ENCODE measurements around the gene GNG7. TPM values are rescaled to one million over a fixed set of nuclear protein-coding genes. Genes with fewer than 3 reads are reported as not detected.

The GNG7 gene
- total RNA-seq, 1 experiment from 2014 or later, result 0.87 TPM

- peaks cover 10% of the 10 kb centered on the region for H3K36me3 Mint-ChIP-seq (ENCODE audit: insufficient read depth, unreplicated experiment)
- no peak for DNase-seq
- BruUV-seq (replicated peaks), result no TSS peak
- no peak overlapping the region for H3K27ac Mint-ChIP-seq (ENCODE audit: unreplicated experiment)
- no peaks in the 10 kb centered on the region for H3K27me3 Mint-ChIP-seq (ENCODE audit: unreplicated experiment)
- TF ChIP-seq, protein P1, sequence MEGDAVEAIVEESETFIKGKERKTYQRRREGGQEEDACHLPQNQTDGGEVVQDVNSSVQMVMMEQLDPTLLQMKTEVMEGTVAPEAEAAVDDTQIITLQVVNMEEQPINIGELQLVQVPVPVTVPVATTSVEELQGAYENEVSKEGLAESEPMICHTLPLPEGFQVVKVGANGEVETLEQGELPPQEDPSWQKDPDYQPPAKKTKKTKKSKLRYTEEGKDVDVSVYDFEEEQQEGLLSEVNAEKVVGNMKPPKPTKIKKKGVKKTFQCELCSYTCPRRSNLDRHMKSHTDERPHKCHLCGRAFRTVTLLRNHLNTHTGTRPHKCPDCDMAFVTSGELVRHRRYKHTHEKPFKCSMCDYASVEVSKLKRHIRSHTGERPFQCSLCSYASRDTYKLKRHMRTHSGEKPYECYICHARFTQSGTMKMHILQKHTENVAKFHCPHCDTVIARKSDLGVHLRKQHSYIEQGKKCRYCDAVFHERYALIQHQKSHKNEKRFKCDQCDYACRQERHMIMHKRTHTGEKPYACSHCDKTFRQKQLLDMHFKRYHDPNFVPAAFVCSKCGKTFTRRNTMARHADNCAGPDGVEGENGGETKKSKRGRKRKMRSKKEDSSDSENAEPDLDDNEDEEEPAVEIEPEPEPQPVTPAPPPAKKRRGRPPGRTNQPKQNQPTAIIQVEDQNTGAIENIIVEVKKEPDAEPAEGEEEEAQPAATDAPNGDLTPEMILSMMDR (IDR thresholded peaks at IDR 0.05; ENCODE audit: unreplicated experiment), result no peak
- intact Hi-C loops (cut with micrococcal nuclease; ENCODE audit: unreplicated experiment), result no loop called here
- no peak overlapping the region for H3K4me3 Mint-ChIP-seq (ENCODE audit: low read depth, unreplicated experiment)
- H3K9me3 Mint-ChIP-seq (ENCODE audit: low read depth, unreplicated experiment), result no peaks in the 10 kb centered on the region
- CTCF ChIA-PET, result no interaction called here
- peaks cover 21% of the 10 kb centered on the region for H3K4me1 Mint-ChIP-seq (ENCODE audit: low read depth, unreplicated experiment)
Observed at GRCh38 chr19:2492870-2493269, 209.6 kb downstream of the GNG7 start.

GRCh38 chr19:2491130-2491801 lies 211.2 kb downstream of the GNG7 start:
- TF ChIP-seq, protein P1 (IDR thresholded peaks at IDR 0.05; ENCODE audit: unreplicated experiment), result no peak
- Mint-ChIP-seq H3K27ac (ENCODE audit: unreplicated experiment) (no peak overlapping the region), H3K9me3 (ENCODE audit: low read depth, unreplicated experiment) (no peaks in the 10 kb centered on the region), H3K36me3 (ENCODE audit: insufficient read depth, unreplicated experiment) (peaks cover 10% of the 10 kb centered on the region), H3K4me1 (ENCODE audit: low read depth, unreplicated experiment) (peaks cover 20% of the 10 kb centered on the region), H3K27me3 (ENCODE audit: unreplicated experiment) (no peaks in the 10 kb centered on the region), H3K4me3 (ENCODE audit: low read depth, unreplicated experiment) (no peak overlapping the region)
- CTCF ChIA-PET, result interaction anchor here (0.8 kb wide), 1 partner anchor 49 kb away, joined by 3 read pairs; no protein-coding TSS in a partner anchor
- intact Hi-C loops (cut with micrococcal nuclease; ENCODE audit: unreplicated experiment), result no loop called here
- BruUV-seq (replicated peaks), result no TSS peak
- peak; percentile 84 for DNase-seq

- Mint-ChIP-seq H3K9me3 (ENCODE audit: low read depth, unreplicated experiment) (no peaks in the 10 kb centered on the region), H3K27me3 (ENCODE audit: unreplicated experiment) (no peaks in the 10 kb centered on the region), H3K36me3 (ENCODE audit: insufficient read depth, unreplicated experiment) (peaks cover 10% of the 10 kb centered on the region), H3K27ac (ENCODE audit: unreplicated experiment) (no peak overlapping the region), H3K4me3 (ENCODE audit: low read depth, unreplicated experiment) (no peak overlapping the region), H3K4me1 (ENCODE audit: low read depth, unreplicated experiment) (peaks cover 14% of the 10 kb centered on the region)
- CTCF ChIA-PET, result no interaction called here
- TF ChIP-seq, protein P1 (IDR thresholded peaks at IDR 0.05; ENCODE audit: unreplicated experiment), result no peak
- no peak for DNase-seq
- intact Hi-C loops (cut with micrococcal nuclease; ENCODE audit: unreplicated experiment), result no loop called here
- BruUV-seq (replicated peaks), result no TSS peak
Observed at GRCh38 chr19:2490659-2491058, 211.8 kb downstream of the GNG7 start.

DNA sequence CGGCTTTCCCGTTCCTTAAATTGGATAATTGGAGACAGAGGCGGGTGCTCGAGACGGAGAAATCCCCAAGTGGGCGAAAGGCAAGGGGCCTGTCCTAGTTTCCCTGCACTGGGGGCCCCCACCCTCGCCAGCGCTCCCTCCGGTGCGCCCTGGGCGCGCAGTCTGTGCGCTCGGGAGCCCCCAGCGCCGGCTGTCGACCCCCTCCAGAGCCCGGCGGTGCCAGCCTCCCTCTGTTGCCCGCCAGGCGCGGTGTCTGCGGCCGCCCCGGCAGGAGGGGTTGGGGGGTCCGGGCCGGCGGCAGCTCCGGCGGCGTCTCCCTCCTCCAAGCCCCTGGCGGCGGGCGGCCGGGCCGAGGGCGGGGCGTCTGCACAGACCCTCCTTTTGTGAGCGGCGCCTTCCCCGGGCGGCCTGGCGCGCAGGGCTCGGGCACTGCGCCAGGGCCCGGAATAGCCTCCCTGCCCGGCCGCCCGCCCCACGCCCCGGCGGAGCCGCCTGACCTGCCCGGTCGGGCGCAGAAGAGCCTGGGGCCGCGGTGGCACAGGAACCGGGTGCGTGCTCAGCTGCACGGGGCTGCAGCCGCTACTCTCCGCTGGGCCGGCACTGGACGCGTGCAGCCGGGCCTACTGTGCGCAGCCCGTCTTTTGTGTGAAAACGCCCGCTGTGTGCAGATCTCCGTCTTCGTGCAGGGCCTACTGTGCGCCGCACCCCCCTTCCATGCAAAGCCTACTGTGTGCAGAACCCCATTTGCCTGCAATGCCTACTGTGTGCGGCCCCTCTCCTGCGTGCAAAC lies 213.4 kb downstream of the GNG7 start:
- Mint-ChIP-seq H3K4me3 (ENCODE audit: low read depth, unreplicated experiment) (peak overlapping the region; percentile 30), H3K27me3 (ENCODE audit: unreplicated experiment) (no peaks in the 10 kb centered on the region), H3K9me3 (ENCODE audit: low read depth, unreplicated experiment) (no peaks in the 10 kb centered on the region), H3K27ac (ENCODE audit: unreplicated experiment) (no peak overlapping the region), H3K36me3 (ENCODE audit: insufficient read depth, unreplicated experiment) (peaks cover 6% of the 10 kb centered on the region), H3K4me1 (ENCODE audit: low read depth, unreplicated experiment) (peaks cover 13% of the 10 kb centered on the region)
- CTCF ChIA-PET, result no interaction called here
- TF ChIP-seq, protein P1 (IDR thresholded peaks at IDR 0.05; ENCODE audit: unreplicated experiment), result no peak
- BruUV-seq (replicated peaks), result no TSS peak
- intact Hi-C loops (cut with micrococcal nuclease; ENCODE audit: unreplicated experiment), result no loop called here
- DNase-seq, result peak; percentile 36

Data from Calu3 (cell line).